HCT116 (cell line): ENCODE data around the gene ABTB1.

Experiments used
- POLR2A ChIP-seq: IDR thresholded peaks from 2 replicates; pipeline ENCODE4 v1.7.0; 2011; ENCODE audit warnings: borderline replicate concordance; ENCODE audit not compliant: insufficient read depth, insufficient read length; ENCODE audit errors: extremely low read depth
- REST ChIP-seq: IDR thresholded peaks from 2 replicates; pipeline ENCODE4 v1.6.1; 2012; ENCODE audit warnings: low read depth
- TF ChIP-seq, protein P1 (sequence below), 3 experiments: fragments of 200-600 bp in 1 of 3; sonication (generic) in 1 of 3; IDR thresholded peaks in 2 of 3; conservative IDR thresholded peaks in 1 of 3; 2 replicates each; pipeline ENCODE4 v1.5.1; 2012 to 2017; ENCODE audit warnings: low read depth in 2 of 3, low read length in 2 of 3, antibody characterized with exemption in 1 of 3, borderline replicate concordance in 1 of 3, control low read depth in 1 of 3, mild to moderate bottlenecking in 1 of 3, mixed read lengths in 1 of 3, mixed run types in 1 of 3, moderate library complexity in 1 of 3; ENCODE audit not compliant: insufficient read depth in 1 of 3

DNA sequence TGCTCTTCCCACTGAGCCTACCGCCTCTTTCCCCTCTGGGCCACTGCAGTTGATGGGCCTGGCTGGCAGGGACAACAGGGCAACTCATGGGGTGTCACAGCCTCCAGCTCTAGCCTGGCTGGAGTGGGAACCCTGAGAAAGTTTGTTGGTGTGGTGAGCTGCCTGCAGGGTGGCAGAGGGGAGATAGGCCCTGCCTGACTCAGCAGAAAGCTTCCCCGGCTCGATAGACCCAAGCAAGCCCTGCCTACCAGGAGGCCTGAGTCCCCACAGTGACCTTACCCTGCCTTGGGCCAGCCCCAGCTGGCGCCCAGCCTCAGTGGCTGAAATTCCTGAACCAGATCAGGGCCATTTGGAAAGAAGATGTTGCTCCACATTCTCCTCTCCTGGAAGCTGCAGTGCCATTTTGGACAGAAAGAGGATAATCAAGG is 29.4 kb downstream of the ABTB1 start:
- TF ChIP-seq, protein P1, sequence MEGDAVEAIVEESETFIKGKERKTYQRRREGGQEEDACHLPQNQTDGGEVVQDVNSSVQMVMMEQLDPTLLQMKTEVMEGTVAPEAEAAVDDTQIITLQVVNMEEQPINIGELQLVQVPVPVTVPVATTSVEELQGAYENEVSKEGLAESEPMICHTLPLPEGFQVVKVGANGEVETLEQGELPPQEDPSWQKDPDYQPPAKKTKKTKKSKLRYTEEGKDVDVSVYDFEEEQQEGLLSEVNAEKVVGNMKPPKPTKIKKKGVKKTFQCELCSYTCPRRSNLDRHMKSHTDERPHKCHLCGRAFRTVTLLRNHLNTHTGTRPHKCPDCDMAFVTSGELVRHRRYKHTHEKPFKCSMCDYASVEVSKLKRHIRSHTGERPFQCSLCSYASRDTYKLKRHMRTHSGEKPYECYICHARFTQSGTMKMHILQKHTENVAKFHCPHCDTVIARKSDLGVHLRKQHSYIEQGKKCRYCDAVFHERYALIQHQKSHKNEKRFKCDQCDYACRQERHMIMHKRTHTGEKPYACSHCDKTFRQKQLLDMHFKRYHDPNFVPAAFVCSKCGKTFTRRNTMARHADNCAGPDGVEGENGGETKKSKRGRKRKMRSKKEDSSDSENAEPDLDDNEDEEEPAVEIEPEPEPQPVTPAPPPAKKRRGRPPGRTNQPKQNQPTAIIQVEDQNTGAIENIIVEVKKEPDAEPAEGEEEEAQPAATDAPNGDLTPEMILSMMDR (IDR thresholded peaks at IDR 0.05 in 2 of 3, conservative IDR thresholded peaks at IDR 0.05 in 1 of 3; ENCODE audit: borderline replicate concordance in 1 of 3, insufficient read depth in 1 of 3, low read depth in 2 of 3, low read length in 2 of 3): no peak
- TF ChIP-seq POLR2A: no peak
- TF ChIP-seq REST: no peak
